ENCODE data around the gene SMC1B.
"Not testable (repeated sequence)": the region's sequence is repeated elsewhere in the genome, so short reads cannot be mapped to it uniquely, and the experiment has no call there.

The SMC1B gene

GRCh38 chr22:45450101-45450785 is 36.8 kb upstream of the SMC1B start:
- no peak for DNase-seq (ENCODE audit: low spot score)
- TF ChIP-seq CTCF (IDR thresholded peaks at IDR 0.05; ENCODE audit: extremely low read depth, missing control alignments), result no peak

- not testable (repeated sequence) for DNase-seq (ENCODE audit: low spot score)
Observed at GRCh38 chr22:45449442-45449841, 36.0 kb upstream of the SMC1B start.

- no peak for TF ChIP-seq CTCF (IDR thresholded peaks at IDR 0.05; ENCODE audit: extremely low read depth, missing control alignments)
- DNase-seq (ENCODE audit: low spot score), result no peak
Observed at GRCh38 chr22:45448431-45448830, 35.0 kb upstream of the SMC1B start.

- DNase-seq (ENCODE audit: low spot score), result not testable (repeated sequence)
Observed at GRCh38 chr22:45447596-45447995, 34.2 kb upstream of the SMC1B start.

GRCh38 chr22:45446216-45446615 is 32.8 kb upstream of the SMC1B start:
- no peak for DNase-seq (ENCODE audit: low spot score)
- no peak for TF ChIP-seq CTCF (IDR thresholded peaks at IDR 0.05; ENCODE audit: extremely low read depth, missing control alignments)

GRCh38 chr22:45445031-45445710 is 31.8 kb upstream of the SMC1B start:
- DNase-seq (ENCODE audit: low spot score), result no peak
- TF ChIP-seq CTCF (IDR thresholded peaks at IDR 0.05; ENCODE audit: extremely low read depth, missing control alignments), result no peak

GRCh38 chr22:45444168-45444567 is 30.8 kb upstream of the SMC1B start:
- no peak for DNase-seq (ENCODE audit: low spot score)
- no peak for TF ChIP-seq CTCF (IDR thresholded peaks at IDR 0.05; ENCODE audit: extremely low read depth, missing control alignments)

- TF ChIP-seq CTCF (IDR thresholded peaks at IDR 0.05; ENCODE audit: extremely low read depth, missing control alignments), result no peak
- DNase-seq (ENCODE audit: low spot score), result no peak
Observed at GRCh38 chr22:45442116-45442515, 28.7 kb upstream of the SMC1B start.

All from GM20000 (cell line).